Activated naive CD4-positive, alpha-beta T cell treated with anti-CD3 and anti-CD28 coated beads, Interleukin-2, amount 50 U/mL, for 72 hours (primary cell): ENCODE measurements around the gene TSPAN17. TPM values are rescaled to one million over a fixed set of nuclear protein-coding genes. Genes with fewer than 3 reads are reported as not detected.

Experiments used
- ATAC-seq, 2 donors: fragments of 150-1000 bp; cut with Tn5 transposase; 2 replicates each; pipeline ENCODE4 v1.10.0; 2021; ENCODE audit warnings: mild to moderate bottlenecking in 2 of 2, moderate library complexity in 2 of 2
- DNase-seq, 2 donors: peaks; one replicate each; pipeline ENCODE4 v3.0.0; 2021 to 2022; ENCODE audit warnings: low spot score in 2 of 2
- H3K27ac Mint-ChIP-seq, 2 donors: one replicate each; pipeline ENCODE4 v1.8.0; 2022; ENCODE audit warnings: mild to moderate bottlenecking in 2 of 2, mixed read lengths in 2 of 2
- H3K36me3 Mint-ChIP-seq, 2 donors: one replicate each; pipeline ENCODE4 v1.8.0; 2022; ENCODE audit warnings: mixed read lengths in 2 of 2
- H3K9me3 Mint-ChIP-seq, 2 donors: one replicate each; pipeline ENCODE4 v1.8.0; 2022; ENCODE audit warnings: mixed read lengths in 2 of 2
- total RNA-seq, 2 donors: library from RNA; stranded (reverse); gene quantifications; one replicate each; pipeline ENCODE4 v1.2.3, GENCODE V29; 2022

TSPAN17 gene
- total RNA-seq, 2 donors from 2014 or later = 14.3 to 30.9 TPM

DNA sequence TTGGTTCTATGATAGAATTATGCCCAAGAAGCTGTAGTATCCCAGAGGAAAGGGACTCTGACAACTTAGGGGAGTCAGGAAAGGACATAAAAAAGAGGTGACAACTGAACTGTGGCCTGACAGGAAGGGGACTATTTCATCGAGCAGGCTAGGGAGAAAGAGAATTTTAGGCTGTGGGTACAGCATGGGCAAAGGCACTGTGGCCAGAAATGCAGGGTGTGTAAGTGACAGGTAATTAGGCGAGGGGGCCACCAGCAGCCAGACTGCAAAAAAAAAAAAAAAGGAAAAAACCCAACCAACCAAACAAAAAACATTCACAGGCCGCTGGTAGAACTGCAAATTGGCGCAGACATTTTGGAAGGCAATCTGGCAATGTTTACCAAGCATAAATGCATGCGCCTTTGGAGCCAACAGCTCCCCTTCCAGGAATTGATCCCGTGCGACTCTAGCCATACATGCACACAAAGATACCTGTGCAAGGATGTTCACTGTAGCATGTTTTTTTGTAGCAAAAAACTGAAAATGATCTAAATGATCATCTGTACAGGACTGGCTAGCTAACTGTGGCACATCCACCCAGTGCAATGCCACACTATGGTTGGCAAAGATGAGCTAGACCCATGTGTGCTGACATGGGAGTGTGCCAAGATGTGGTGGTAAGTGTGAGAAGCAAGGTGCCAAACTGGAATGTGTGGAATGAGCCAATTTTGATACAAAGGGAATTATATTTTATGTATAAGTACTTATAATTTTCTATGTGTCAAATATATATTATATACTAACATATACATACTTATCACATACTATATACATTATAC lies 15.7 kb upstream of the TSPAN17 start:
- Mint-ChIP-seq H3K36me3 (no peaks in the 10 kb centered on the region), H3K9me3 (no peaks in the 10 kb centered on the region), H3K27ac (no peak overlapping the region)
- DNase-seq (no peak), ATAC-seq (no peak)

- DNase-seq (no peak), ATAC-seq (no peak)
- Mint-ChIP-seq H3K9me3 (no peaks in the 10 kb centered on the region), H3K27ac (no peak overlapping the region), H3K36me3 (no peaks in the 10 kb centered on the region)
Observed at GRCh38 chr5:176632745-176633144, 14.5 kb upstream of the TSPAN17 start.

DNA sequence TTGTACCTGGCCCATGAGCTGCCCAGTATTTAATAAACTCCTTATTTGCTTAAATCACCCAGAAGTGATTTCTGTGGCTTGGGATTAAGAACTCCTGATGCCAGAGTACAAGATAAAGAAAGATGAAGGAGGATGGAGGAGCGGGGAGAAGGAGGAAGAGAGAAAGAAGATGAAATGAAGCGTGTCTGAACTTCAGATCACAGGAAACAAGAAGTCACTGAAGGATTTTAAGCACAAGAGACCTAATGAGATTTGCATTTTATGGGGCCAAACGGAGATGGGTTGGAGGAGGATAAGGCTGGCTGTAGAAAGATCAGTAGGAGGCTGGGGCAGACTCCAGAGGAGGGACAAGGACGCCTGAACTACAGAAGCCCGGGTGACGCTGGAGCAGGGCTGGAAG lies 13.7 kb upstream of the TSPAN17 start:
- H3K9me3 Mint-ChIP-seq = no peaks in the 10 kb centered on the region
- H3K36me3 Mint-ChIP-seq = no peaks in the 10 kb centered on the region
- DNase-seq = no peak
- ATAC-seq = no peak
- no peak overlapping the region for H3K27ac Mint-ChIP-seq

GRCh38 chr5:176636426-176636825 lies 10.9 kb upstream of the TSPAN17 start:
- Mint-ChIP-seq H3K9me3 (no peaks in the 10 kb centered on the region), H3K27ac (no peak overlapping the region), H3K36me3 (no peaks in the 10 kb centered on the region)
- DNase-seq (no peak), ATAC-seq (no peak)

GRCh38 chr5:176637556-176637955 lies 9.7 kb upstream of the TSPAN17 start:
- Mint-ChIP-seq H3K27ac (no peak overlapping the region), H3K36me3 (no peaks in the 10 kb centered on the region), H3K9me3 (no peaks in the 10 kb centered on the region)
- no peak for DNase-seq
- no peak for ATAC-seq

- DNase-seq = no peak
- no peak for ATAC-seq
- H3K9me3 Mint-ChIP-seq = no peaks in the 10 kb centered on the region
Observed at GRCh38 chr5:176638437-176638836, 8.8 kb upstream of the TSPAN17 start.

DNA sequence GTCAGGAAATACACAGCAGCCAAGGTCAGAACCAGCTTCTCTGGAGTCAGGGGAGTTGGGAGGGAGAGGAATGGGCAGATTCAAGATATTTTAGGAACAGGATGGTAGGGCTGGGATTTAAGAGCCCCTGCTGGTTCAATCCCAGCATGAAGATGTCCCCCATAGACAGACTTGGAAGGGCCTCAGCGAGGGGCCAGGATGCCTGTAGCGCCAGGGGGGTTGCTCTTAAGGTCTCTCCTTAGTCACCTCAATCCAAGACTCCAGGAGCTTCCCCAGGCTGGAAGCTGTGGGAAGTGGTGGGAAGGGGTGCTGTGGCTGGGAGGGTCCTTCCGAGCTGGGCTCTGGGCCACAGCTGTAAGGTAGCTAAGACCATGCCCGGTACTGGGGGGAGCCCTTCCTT lies 8.1 kb upstream of the TSPAN17 start:
- H3K9me3 Mint-ChIP-seq = no peaks in the 10 kb centered on the region
- no peaks in the 10 kb centered on the region for H3K36me3 Mint-ChIP-seq
- DNase-seq (no peak), ATAC-seq (no peak)
- no peak overlapping the region for H3K27ac Mint-ChIP-seq

More at GRCh38 chr5:176638437-176638836, 8.8 kb upstream of the TSPAN17 start:
- Mint-ChIP-seq H3K36me3 (no peaks in the 10 kb centered on the region), H3K27ac (no peak overlapping the region)

- Mint-ChIP-seq H3K27ac (no peak overlapping the region), H3K9me3 (no peaks in the 10 kb centered on the region), H3K36me3 (no peaks in the 10 kb centered on the region)
- no peak for DNase-seq
- ATAC-seq = no peak
Observed at GRCh38 chr5:176639981-176640380, 7.3 kb upstream of the TSPAN17 start.

DNA sequence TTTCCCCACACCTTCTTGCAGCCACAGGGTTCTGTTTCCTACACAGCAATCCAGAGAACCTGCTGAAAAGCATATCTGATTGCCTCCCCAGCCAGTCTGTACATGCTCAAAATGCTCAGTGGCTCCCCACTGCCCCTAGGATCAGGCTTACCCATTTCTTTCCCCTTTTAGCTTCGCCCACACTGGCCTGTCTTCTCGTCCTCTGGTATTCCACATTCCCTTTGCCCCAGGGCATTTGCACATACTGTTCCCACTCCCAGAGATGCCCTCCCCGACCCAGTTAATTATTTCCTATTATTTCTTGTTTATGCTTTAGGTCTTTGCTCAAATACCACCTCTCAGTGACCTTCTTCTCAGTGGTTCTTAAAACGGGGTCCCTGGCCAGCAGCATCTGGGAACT lies 6.7 kb upstream of the TSPAN17 start:
- ATAC-seq = no peak
- no peak overlapping the region for H3K27ac Mint-ChIP-seq
- no peaks in the 10 kb centered on the region for H3K9me3 Mint-ChIP-seq
- no peaks in the 10 kb centered on the region for H3K36me3 Mint-ChIP-seq
- no peak for DNase-seq

GRCh38 chr5:176642675-176643490 lies 4.4 kb upstream of the TSPAN17 start:
- DNase-seq (no peak), ATAC-seq (no peak)
- Mint-ChIP-seq H3K27ac (no peak overlapping the region), H3K36me3 (no peaks in the 10 kb centered on the region), H3K9me3 (no peaks in the 10 kb centered on the region)

DNA sequence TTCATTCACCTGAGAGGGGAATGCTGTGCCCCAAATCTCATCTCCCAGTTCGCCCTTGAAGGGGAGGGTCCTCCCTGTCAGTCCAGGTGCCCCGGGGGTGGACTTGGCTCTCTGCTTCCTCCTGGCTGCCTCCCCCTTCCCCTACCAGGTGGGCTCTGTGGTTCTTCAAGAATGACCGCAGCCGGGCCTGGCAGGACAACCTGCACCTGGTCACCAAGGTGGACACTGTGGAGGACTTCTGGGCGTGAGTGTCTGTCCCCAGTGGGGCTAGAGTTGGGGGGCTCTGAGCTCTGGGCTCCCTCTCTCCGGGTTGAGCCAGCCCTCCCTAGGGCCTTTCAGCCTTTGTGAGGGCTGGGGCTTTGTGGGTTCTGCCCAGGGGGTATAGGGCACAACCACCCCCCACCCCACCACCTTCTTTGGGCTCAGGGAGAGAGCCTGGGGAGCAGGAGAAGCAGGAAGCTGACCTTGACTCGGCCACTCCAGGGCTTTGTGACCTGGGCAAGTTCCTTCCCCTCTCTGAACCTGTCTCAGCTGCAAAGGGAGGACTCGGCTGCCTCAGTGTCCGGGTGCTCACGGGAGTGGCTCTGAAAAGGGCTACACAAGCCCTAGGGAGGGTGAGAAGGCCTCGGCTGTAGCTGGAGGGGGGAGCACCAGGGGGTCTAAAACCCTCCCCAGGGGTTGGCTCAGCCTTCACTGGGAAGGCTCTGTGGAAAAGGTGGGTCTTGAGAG lies 3.6 kb upstream of the TSPAN17 start:
- H3K9me3 Mint-ChIP-seq = no peaks in the 10 kb centered on the region
- H3K36me3 Mint-ChIP-seq = no peaks in the 10 kb centered on the region
- H3K27ac Mint-ChIP-seq = no peak overlapping the region
- no peak for DNase-seq
- no peak for ATAC-seq

GRCh38 chr5:176644294-176644693 lies 3.0 kb upstream of the TSPAN17 start:
- Mint-ChIP-seq H3K27ac (no peak overlapping the region), H3K9me3 (no peaks in the 10 kb centered on the region), H3K36me3 (no peaks in the 10 kb centered on the region)
- DNase-seq (no peak), ATAC-seq (no peak)

DNA sequence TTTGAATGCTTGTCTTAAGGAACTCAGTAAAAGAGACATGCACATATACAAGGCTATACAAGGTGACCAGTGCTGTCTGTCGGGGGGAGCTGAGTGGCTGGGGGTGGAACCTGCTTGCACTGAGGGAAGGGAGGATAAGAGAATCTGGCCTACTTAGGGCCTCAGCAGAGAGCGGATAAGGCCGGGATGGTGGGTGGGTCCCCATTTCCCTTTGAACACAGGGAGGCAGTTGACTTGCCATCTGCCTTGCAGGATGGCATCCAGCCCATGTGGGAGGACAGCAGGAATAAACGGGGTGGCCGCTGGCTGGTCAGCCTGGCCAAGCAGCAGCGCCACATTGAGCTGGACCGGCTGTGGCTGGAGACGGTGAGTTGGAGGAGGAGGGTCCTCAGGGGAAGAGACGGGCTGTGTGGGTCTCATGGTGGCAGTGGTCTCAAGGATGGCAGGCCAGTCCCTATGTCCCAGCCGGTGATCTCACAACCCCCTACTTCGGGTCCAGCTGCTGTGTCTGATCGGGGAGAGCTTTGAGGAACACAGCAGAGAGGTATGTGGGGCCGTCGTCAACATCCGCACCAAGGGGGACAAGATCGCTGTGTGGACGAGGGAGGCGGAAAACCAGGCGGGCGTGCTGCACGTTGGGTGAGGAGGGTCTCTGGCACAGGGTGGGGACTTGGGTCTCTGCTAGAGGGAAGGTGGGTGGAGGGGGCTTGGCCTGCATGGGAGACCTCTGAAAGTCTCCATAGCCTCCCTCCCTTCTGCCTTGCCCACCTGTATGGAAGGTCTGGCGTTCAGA lies 2.2 kb upstream of the TSPAN17 start:
- no peak for ATAC-seq
- Mint-ChIP-seq H3K27ac (no peak overlapping the region), H3K36me3 (no peaks in the 10 kb centered on the region), H3K9me3 (no peaks in the 10 kb centered on the region)
- no peak for DNase-seq

- DNase-seq (no peak), ATAC-seq (no peak)
- Mint-ChIP-seq H3K36me3 (no peaks in the 10 kb centered on the region), H3K9me3 (no peaks in the 10 kb centered on the region), H3K27ac (peak overlapping the region; percentile 84 to 92)
Observed at GRCh38 chr5:176646049-176646706, 1.1 kb upstream of the TSPAN17 start.

DNA sequence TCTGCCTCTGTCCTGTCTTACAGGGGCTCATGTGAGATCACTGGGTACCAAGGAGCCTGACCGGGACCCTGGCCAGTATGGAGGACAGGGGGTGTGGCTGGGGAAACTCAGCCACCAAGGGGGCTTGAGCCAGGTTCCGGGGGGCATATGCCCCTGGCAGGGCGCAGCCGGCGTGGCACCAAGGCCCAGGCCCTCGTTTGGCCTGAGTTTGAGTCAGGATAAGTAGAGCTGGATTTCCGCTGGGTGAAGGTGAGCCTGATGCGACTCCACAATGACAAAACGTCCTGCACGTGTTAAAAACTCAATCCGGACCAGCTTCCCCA lies 616 bp upstream of the TSPAN17 start:
- Mint-ChIP-seq H3K9me3 (no peaks in the 10 kb centered on the region), H3K36me3 (no peaks in the 10 kb centered on the region), H3K27ac (peak overlapping the region; percentile 84 to 92)
- ATAC-seq = peak; percentile 19
- no peak for DNase-seq

GRCh38 chr5:176647843-176648473 lies 674 bp downstream of the TSPAN17 start:
- no peak for DNase-seq
- ATAC-seq = no peak
- peak overlapping the region in 1 of 2 donors; percentile 86 for H3K27ac Mint-ChIP-seq
- H3K9me3 Mint-ChIP-seq = no peaks in the 10 kb centered on the region
- H3K36me3 Mint-ChIP-seq = peaks cover 0 to 10% of the 10 kb centered on the region in 2 donors
